SK-N-SH treated with all-trans-retinoic acid at 6 μM for 48 hours (cell line): ENCODE measurements around the gene MAP3K14.

Experiments used
- ATAC-seq: fragments of 200-7000 bp; cut with Tn5 transposase; 3 replicates; pipeline ENCODE4 v1.9.1; 2020; ENCODE audit warnings: mild to moderate bottlenecking, moderate library complexity
- BACH2 ChIP-seq: fragments of 250-450 bp; sonication (Bioruptor Pico); IDR thresholded peaks from 2 replicates; pipeline ENCODE4 v1.9.0; 2021; ENCODE audit warnings: mild to moderate bottlenecking, borderline replicate concordance
- CREB5 ChIP-seq: fragments of 250-450 bp; sonication (Bioruptor Pico); IDR thresholded peaks from 2 replicates; pipeline ENCODE4 v1.5.1; 2020; ENCODE audit warnings: low read depth, mild to moderate bottlenecking, moderate library complexity
- CSDC2 ChIP-seq: fragments of 250-450 bp; sonication (Bioruptor Pico); IDR thresholded peaks from 2 replicates; pipeline ENCODE4 v1.5.0; 2020; ENCODE audit warnings: mild to moderate bottlenecking, moderate library complexity
- CSRNP3 ChIP-seq: fragments of 250-450 bp; sonication (Bioruptor Pico); IDR thresholded peaks from 2 replicates; pipeline ENCODE4 v1.5.1; 2021; ENCODE audit warnings: mild to moderate bottlenecking, moderate library complexity
- ESRRG ChIP-seq: fragments of 250-450 bp; sonication (Bioruptor Pico); IDR thresholded peaks from 2 replicates; pipeline ENCODE4 v1.6.1; 2021; ENCODE audit warnings: mild to moderate bottlenecking
- GLIS3 ChIP-seq: fragments of 250-450 bp; sonication (Bioruptor Pico); IDR thresholded peaks from 2 replicates; pipeline ENCODE4 v1.5.0; 2020; ENCODE audit warnings: mild to moderate bottlenecking, moderate library complexity
- ISL1 ChIP-seq: fragments of 250-450 bp; sonication (Bioruptor Pico); IDR thresholded peaks from 2 replicates; pipeline ENCODE4 v2.1.2; 2022; ENCODE audit warnings: mild to moderate bottlenecking, moderate library complexity
- OSR1 ChIP-seq: fragments of 250-450 bp; sonication (Bioruptor Pico); IDR thresholded peaks from 2 replicates; pipeline ENCODE4 v1.8.0; 2022; ENCODE audit warnings: moderate library complexity, mild to moderate bottlenecking, inconsistent platforms
- PATZ1 ChIP-seq: fragments of 250-450 bp; sonication (Bioruptor Pico); IDR thresholded peaks from 2 replicates; pipeline ENCODE4 v1.8.0; 2020; ENCODE audit warnings: mild to moderate bottlenecking, moderate library complexity, borderline replicate concordance
- POU6F1 ChIP-seq: fragments of 250-450 bp; sonication (Bioruptor Pico); IDR thresholded peaks from 2 replicates; pipeline ENCODE4 v1.8.0; 2021; ENCODE audit warnings: low read depth, mild to moderate bottlenecking, moderate library complexity, borderline replicate concordance
- PPARA ChIP-seq: fragments of 250-450 bp; sonication (Bioruptor Pico); IDR thresholded peaks from 2 replicates; pipeline ENCODE4 v1.5.0; 2020; ENCODE audit warnings: mild to moderate bottlenecking, borderline replicate concordance
- RARB ChIP-seq: fragments of 250-450 bp; sonication (Bioruptor Pico); IDR thresholded peaks from 2 replicates; pipeline ENCODE4 v1.8.0; 2021; ENCODE audit warnings: mild to moderate bottlenecking, moderate library complexity
- SNAI2 ChIP-seq: fragments of 250-450 bp; sonication (Bioruptor Pico); IDR thresholded peaks from 2 replicates; pipeline ENCODE4 v1.5.0; 2020; ENCODE audit warnings: mild to moderate bottlenecking, moderate library complexity
- TCF4 ChIP-seq: fragments of 250-450 bp; sonication (Bioruptor Pico); IDR thresholded peaks from 2 replicates; pipeline ENCODE4 v1.8.0; 2021; ENCODE audit warnings: mild to moderate bottlenecking, moderate library complexity, borderline replicate concordance
- TOX ChIP-seq: fragments of 250-450 bp; sonication (Bioruptor Pico); IDR thresholded peaks from 2 replicates; pipeline ENCODE4 v1.8.0; 2021; ENCODE audit warnings: mild to moderate bottlenecking, moderate library complexity, borderline replicate concordance
- TSHZ2 ChIP-seq: fragments of 250-450 bp; sonication (Bioruptor Pico); IDR thresholded peaks from 2 replicates; pipeline ENCODE4 v1.5.0; 2020; ENCODE audit warnings: mild to moderate bottlenecking, moderate library complexity
- ZC3H10 ChIP-seq: fragments of 250-450 bp; sonication (Bioruptor Pico); IDR thresholded peaks from 2 replicates; pipeline ENCODE4 v1.5.1; 2021; ENCODE audit warnings: mild to moderate bottlenecking, moderate library complexity
- ZFP3 ChIP-seq: fragments of 250-450 bp; sonication (Bioruptor Pico); IDR thresholded peaks from 2 replicates; pipeline ENCODE4 v1.5.0; 2020; ENCODE audit warnings: mild to moderate bottlenecking, moderate library complexity
- ZFP30 ChIP-seq: fragments of 450-650 bp; formaldehyde crosslinking; IDR thresholded peaks from 2 replicates; pipeline ENCODE4 v1.5.0; 2022; ENCODE audit warnings: mild to moderate bottlenecking, moderate library complexity
- ZNF565 ChIP-seq: fragments of 450-650 bp; formaldehyde crosslinking; conservative IDR thresholded peaks from 2 replicates; pipeline ENCODE4 v1.5.0; 2020; ENCODE audit warnings: low read depth, mild to moderate bottlenecking, moderate library complexity
- ZNF70 ChIP-seq: fragments of 450-650 bp; formaldehyde crosslinking; IDR thresholded peaks from 2 replicates; pipeline ENCODE4 v1.5.0; 2020; ENCODE audit warnings: mild to moderate bottlenecking, moderate library complexity
- ZNF8 ChIP-seq: fragments of 450-650 bp; formaldehyde crosslinking; IDR thresholded peaks from 2 replicates; pipeline ENCODE4 v1.5.0; 2020; ENCODE audit warnings: mild to moderate bottlenecking, moderate library complexity

Gene MAP3K14

GRCh38 chr17:45273551-45273957 is 43.3 kb downstream of the MAP3K14 start:
- no peak for ATAC-seq

GRCh38 chr17:45271603-45272002 is 45.2 kb downstream of the MAP3K14 start:
- no peak for TF ChIP-seq PATZ1 (CRISPR knock-in tag)
- TF ChIP-seq ISL1 (CRISPR knock-in tag) = no peak
- TF ChIP-seq ZNF70 (CRISPR knock-in tag) = no peak
- no peak for TF ChIP-seq CREB5 (CRISPR knock-in tag)
- no peak for TF ChIP-seq ESRRG (CRISPR knock-in tag)

More at GRCh38 chr17:45273551-45273957, 43.3 kb downstream of the MAP3K14 start:
- TF ChIP-seq ZNF8 (CRISPR knock-in tag) (no peak), ZC3H10 (CRISPR knock-in tag) (no peak), CSDC2 (CRISPR knock-in tag) (no peak), ZNF565 (CRISPR knock-in tag) (no peak), PPARA (CRISPR knock-in tag) (no peak), OSR1 (CRISPR knock-in tag) (no peak), ZFP30 (no peak), BACH2 (CRISPR knock-in tag) (no peak), SNAI2 (no peak), POU6F1 (CRISPR knock-in tag) (no peak), RARB (CRISPR knock-in tag) (no peak), ZFP3 (CRISPR knock-in tag) (no peak), TSHZ2 (CRISPR knock-in tag) (no peak), CSRNP3 (CRISPR knock-in tag) (no peak), GLIS3 (CRISPR knock-in tag) (no peak), TCF4 (CRISPR knock-in tag) (no peak), ISL1 (CRISPR knock-in tag) (no peak)

GRCh38 chr17:45270828-45271418 is 45.9 kb downstream of the MAP3K14 start:
- ATAC-seq = peak; percentile 33; the same call in 2 of the 3 replicates
- no peak for TF ChIP-seq CREB5 (CRISPR knock-in tag)
- no peak for TF ChIP-seq GLIS3 (CRISPR knock-in tag)
- TF ChIP-seq CSDC2 (CRISPR knock-in tag) = no peak
- no peak for TF ChIP-seq POU6F1 (CRISPR knock-in tag)
- no peak for TF ChIP-seq TOX (CRISPR knock-in tag)
- TF ChIP-seq PATZ1 (CRISPR knock-in tag) = no peak

More at GRCh38 chr17:45271603-45272002, 45.2 kb downstream of the MAP3K14 start:
- ATAC-seq = no peak
